Parathyroid adenoma (tissue), 2 donors: ENCODE results near the gene ARHGAP22.
A peak's percentile ranks its signal among the peaks of the same experiment; 100 is the strongest.

Experiments
- H2AFZ ChIP-seq: fragments of 300-600 bp; sonication (generic); one replicate; pipeline ENCODE4 v1.7.0; 2017; ENCODE audit warnings: antibody characterized with exemption, mild to moderate bottlenecking
- H3K27ac ChIP-seq: fragments of 300-600 bp; sonication (generic); one replicate; pipeline ENCODE4 v1.7.0; 2017
- H3K27me3 ChIP-seq: fragments of 300-600 bp; sonication (generic); one replicate; pipeline ENCODE4 v1.7.0; 2017; ENCODE audit warnings: low read length; ENCODE audit not compliant: control insufficient read depth, insufficient read depth
- H3K36me3 ChIP-seq: fragments of 300-600 bp; sonication (generic); one replicate; pipeline ENCODE4 v1.7.0; 2017; ENCODE audit warnings: low read length; ENCODE audit not compliant: control insufficient read depth, insufficient read depth
- H3K4me1 ChIP-seq: fragments of 300-600 bp; sonication (generic); one replicate; pipeline ENCODE4 v1.7.0; 2017; ENCODE audit warnings: control low read depth
- H3K4me2 ChIP-seq: fragments of 300-600 bp; sonication (generic); one replicate; pipeline ENCODE4 v1.7.0; 2017; ENCODE audit warnings: low read length
- H3K4me3 ChIP-seq: fragments of 300-600 bp; sonication (generic); one replicate; pipeline ENCODE4 v1.7.0; 2017; ENCODE audit warnings: low read depth, low read length
- H3K79me2 ChIP-seq: fragments of 300-600 bp; sonication (generic); one replicate; pipeline ENCODE4 v1.7.0; 2017; ENCODE audit warnings: control low read depth
- H3K9ac ChIP-seq: fragments of 300-600 bp; sonication (generic); one replicate; pipeline ENCODE4 v1.7.0; 2017; ENCODE audit warnings: mild to moderate bottlenecking
- H3K9me3 ChIP-seq: fragments of 300-600 bp; sonication (generic); one replicate; pipeline ENCODE4 v1.7.0; 2017; ENCODE audit warnings: low read length; ENCODE audit not compliant: control insufficient read depth
- CTCF ChIP-seq: fragments of 300-600 bp; sonication (generic); IDR thresholded peaks from one replicate; pipeline ENCODE4 v1.7.0; 2017; ENCODE audit warnings: antibody characterized with exemption, mild to moderate bottlenecking
- donor health status: primary hyperparathyroidism.

The ARHGAP22 gene

DNA sequence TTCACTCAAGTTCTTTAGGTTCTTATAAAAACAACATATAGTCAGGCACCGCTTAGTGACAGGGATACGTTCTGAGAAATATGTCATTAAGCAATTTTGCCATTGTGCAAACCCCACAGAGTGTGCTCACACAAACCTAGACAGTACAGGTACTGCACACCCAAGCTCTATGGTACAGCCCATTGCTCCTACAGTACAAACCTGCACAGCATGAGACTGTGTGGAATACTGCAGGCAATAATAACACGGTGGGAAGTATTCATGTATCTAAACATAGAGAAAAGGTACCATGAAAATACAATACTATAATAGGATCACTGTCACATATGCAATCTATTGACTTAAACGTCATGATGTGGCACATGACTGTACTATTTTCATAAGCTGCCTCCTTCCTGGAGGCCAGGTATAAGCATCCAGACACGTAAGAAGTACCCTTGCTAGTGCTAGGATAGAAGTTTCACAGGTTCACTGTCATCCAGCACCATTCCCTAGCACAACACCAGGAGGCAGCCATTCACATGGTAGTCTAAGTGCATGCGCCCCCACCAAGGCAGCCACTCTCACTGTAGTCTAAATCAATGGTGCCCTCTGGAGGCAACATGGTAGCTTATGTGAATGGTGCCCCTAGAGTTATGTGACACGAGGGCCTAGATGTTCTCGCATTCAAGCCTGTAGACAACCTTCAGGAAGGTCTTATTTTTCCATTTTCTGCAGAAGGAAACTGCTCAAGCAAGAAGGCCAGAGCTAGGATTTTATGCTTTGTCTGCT is 98.5 kb downstream of the ARHGAP22 start:
- H3K4me1 ChIP-seq, result peaks cover 19% of the 10 kb centered on the region
- H3K9ac ChIP-seq, result no peak overlapping the region
- H3K9me3 ChIP-seq, result no peaks in the 10 kb centered on the region
- H3K27ac ChIP-seq, result peak overlapping the region; percentile 8
- H2AFZ ChIP-seq, result peak overlapping the region; percentile 23
- no peak overlapping the region for H3K4me2 ChIP-seq
- TF ChIP-seq CTCF, result peak; percentile 56
- no peak overlapping the region for H3K4me3 ChIP-seq
- no peaks in the 10 kb centered on the region for H3K27me3 ChIP-seq
- H3K36me3 ChIP-seq, result no peaks in the 10 kb centered on the region
- no peaks in the 10 kb centered on the region for H3K79me2 ChIP-seq

- no peaks in the 10 kb centered on the region for H3K9me3 ChIP-seq
- H3K4me2 ChIP-seq, result no peak overlapping the region
- H3K4me1 ChIP-seq, result peaks cover 23% of the 10 kb centered on the region
- no peak overlapping the region for H3K4me3 ChIP-seq
- TF ChIP-seq CTCF, result peak; percentile 26
- no peak overlapping the region for H3K9ac ChIP-seq
- no peaks in the 10 kb centered on the region for H3K79me2 ChIP-seq
- no peaks in the 10 kb centered on the region for H3K27me3 ChIP-seq
- H3K36me3 ChIP-seq, result no peaks in the 10 kb centered on the region
- H2AFZ ChIP-seq, result no peak overlapping the region
- no peak overlapping the region for H3K27ac ChIP-seq
Measured at GRCh38 chr10:48505394-48506112, 99.3 kb downstream of the ARHGAP22 start.

- peaks cover 23% of the 10 kb centered on the region for H3K4me1 ChIP-seq
- H3K9ac ChIP-seq, result no peak overlapping the region
- no peaks in the 10 kb centered on the region for H3K9me3 ChIP-seq
- no peak overlapping the region for H2AFZ ChIP-seq
- no peak overlapping the region for H3K27ac ChIP-seq
- H3K79me2 ChIP-seq, result peaks cover under 1% of the 10 kb centered on the region
- no peak for TF ChIP-seq CTCF
- no peaks in the 10 kb centered on the region for H3K27me3 ChIP-seq
- no peak overlapping the region for H3K4me3 ChIP-seq
- H3K4me2 ChIP-seq, result no peak overlapping the region
- H3K36me3 ChIP-seq, result no peaks in the 10 kb centered on the region
Measured at GRCh38 chr10:48504141-48504885, 100.6 kb downstream of the ARHGAP22 start.

GRCh38 chr10:48503293-48503911 is 101.5 kb downstream of the ARHGAP22 start:
- Histone ChIP-seq H3K4me3 (no peak overlapping the region), H3K9ac (no peak overlapping the region), H3K4me1 (peaks cover 16% of the 10 kb centered on the region), H3K79me2 (peaks cover 3% of the 10 kb centered on the region), H3K36me3 (no peaks in the 10 kb centered on the region), H3K27ac (no peak overlapping the region), H3K4me2 (no peak overlapping the region), H2AFZ (no peak overlapping the region), H3K9me3 (no peaks in the 10 kb centered on the region), H3K27me3 (no peaks in the 10 kb centered on the region)
- TF ChIP-seq CTCF, result no peak
